ENCODE measurements around the gene CAMKMT.

The CAMKMT gene

DNA sequence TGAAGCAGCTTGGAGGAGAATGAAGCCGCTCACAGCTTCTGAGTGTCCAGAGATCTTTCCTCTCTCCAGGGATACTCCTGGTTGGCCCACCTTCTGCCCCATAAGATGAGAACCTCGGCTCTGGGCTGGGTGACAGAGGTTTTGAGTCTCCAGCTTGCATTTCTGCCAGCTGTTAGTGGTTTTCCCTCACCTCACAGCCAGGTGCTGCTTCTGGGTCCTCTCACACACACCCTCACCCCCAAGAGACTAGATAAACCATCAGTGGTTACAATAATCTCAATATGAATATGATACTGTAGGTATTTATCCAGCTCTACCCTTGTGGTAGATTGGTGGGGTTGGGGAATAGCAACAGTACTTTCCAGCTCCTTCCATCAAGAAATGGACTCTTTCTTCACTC lies 418.0 kb downstream of the CAMKMT start:
- no peak overlapping the region for H3K4me3 ChIP-seq (ENCODE audit: low read length)
- H3K4me1 ChIP-seq (ENCODE audit: control insufficient read depth, insufficient read depth, low read length) = peaks cover 20% of the 10 kb centered on the region
- H3K9ac ChIP-seq (ENCODE audit: low read length) = no peak overlapping the region
- DNase-seq (ENCODE audit: low read depth) = no peak
- H3K27me3 ChIP-seq (replicated peaks; ENCODE audit: control insufficient read depth, insufficient read depth, low read length) = no peaks in the 10 kb centered on the region
- H3K9me3 ChIP-seq (ENCODE audit: control insufficient read depth, low read length) = peaks cover 17% of the 10 kb centered on the region
- no peaks in the 10 kb centered on the region for H3K36me3 ChIP-seq (ENCODE audit: control insufficient read depth, insufficient read depth, low read length, severe bottlenecking)

DNA sequence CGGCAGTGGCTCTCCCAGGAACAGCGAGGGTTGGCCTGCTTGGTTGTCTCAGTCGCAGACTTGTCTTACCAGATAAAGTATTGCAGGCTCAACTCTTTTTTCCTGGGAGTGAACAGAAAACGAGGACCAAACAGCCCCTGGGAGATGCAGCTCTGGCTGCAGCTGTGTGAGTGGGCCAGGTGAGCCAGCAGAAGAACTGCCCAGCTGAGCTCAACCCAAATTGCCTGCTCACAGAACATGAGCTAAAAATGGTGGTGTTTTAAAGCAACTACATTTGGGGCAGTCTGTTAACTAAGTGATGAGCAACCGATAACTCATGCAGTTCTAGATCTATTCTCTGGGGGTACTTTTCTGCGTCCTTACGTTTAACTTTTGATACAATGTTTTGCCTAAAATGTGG lies 418.7 kb downstream of the CAMKMT start:
- no peak for DNase-seq (ENCODE audit: low read depth)
- H3K9me3 ChIP-seq (ENCODE audit: control insufficient read depth, low read length) = peaks cover 17% of the 10 kb centered on the region
- H3K4me1 ChIP-seq (ENCODE audit: control insufficient read depth, insufficient read depth, low read length) = peaks cover 20% of the 10 kb centered on the region
- H3K27me3 ChIP-seq (replicated peaks; ENCODE audit: control insufficient read depth, insufficient read depth, low read length) = no peaks in the 10 kb centered on the region
- no peak overlapping the region for H3K4me3 ChIP-seq (ENCODE audit: low read length)
- no peak overlapping the region for H3K9ac ChIP-seq (ENCODE audit: low read length)
- H3K36me3 ChIP-seq (ENCODE audit: control insufficient read depth, insufficient read depth, low read length, severe bottlenecking) = no peaks in the 10 kb centered on the region

DNA sequence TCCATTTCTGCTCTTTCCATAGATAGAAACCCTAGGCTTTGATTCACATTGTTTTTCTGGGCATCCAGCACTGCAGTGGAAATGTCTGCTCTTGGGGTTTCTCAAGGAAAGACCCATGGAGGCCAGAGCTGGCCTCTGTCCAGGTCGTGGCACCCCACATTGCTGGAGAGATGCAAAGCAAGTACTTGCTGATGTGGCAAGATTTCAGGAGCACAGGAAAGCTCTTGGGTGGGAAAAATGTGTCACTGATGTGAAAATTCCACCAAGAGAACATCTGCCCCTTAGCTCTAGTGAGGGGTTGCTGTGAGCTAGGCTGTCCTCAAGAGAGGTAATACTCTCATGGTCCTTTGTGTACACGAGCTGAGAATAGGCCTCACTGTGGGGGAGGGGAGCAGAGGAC lies 423.7 kb downstream of the CAMKMT start:
- DNase-seq (ENCODE audit: low read depth) = no peak
- no peaks in the 10 kb centered on the region for H3K36me3 ChIP-seq (ENCODE audit: control insufficient read depth, insufficient read depth, low read length, severe bottlenecking)
- H3K27me3 ChIP-seq (replicated peaks; ENCODE audit: control insufficient read depth, insufficient read depth, low read length) = peaks cover 18% of the 10 kb centered on the region
- no peaks in the 10 kb centered on the region for H3K4me1 ChIP-seq (ENCODE audit: control insufficient read depth, insufficient read depth, low read length)
- H3K9ac ChIP-seq (ENCODE audit: low read length) = no peak overlapping the region
- no peak overlapping the region for H3K4me3 ChIP-seq (ENCODE audit: low read length)
- peaks cover 13% of the 10 kb centered on the region for H3K9me3 ChIP-seq (ENCODE audit: control insufficient read depth, low read length)

DNA sequence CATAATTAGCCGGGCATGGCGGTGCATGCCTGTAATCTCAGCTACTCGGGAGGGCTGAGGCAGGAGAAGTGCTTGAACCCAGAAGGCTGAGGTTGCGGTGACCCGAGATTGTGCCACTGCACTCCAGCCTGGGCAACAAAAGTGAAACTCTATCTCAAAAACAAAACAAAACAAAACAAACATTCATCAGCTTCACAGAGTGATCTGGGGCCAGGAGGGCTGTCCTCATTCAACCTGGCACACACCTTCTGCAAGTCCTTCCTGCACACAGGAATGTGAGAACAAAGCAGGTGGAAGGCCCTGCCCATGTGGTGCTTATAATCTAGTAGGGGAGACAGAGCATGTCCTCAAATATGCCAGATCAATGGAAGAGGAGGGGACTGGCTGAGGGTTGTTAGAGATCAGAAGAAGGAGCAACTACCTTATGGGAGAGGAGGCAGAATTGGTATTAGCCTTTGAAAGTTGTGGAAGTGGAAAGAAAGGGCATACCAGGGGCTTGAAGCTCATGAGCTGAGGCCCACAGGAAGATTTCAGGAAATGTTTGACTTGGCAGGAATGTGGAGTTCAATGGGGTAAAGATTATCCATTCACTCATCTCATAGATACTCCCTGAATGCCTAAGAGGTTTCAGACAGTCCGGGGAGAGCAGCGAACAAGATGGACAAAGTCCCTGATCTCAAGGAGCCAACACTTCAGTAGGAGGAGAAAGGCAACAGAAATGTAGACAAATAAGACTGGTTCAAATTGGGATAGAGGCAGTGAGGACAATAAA lies 424.5 kb downstream of the CAMKMT start:
- peaks cover 8% of the 10 kb centered on the region for H3K9me3 ChIP-seq (ENCODE audit: control insufficient read depth, low read length)
- peaks cover 20% of the 10 kb centered on the region for H3K27me3 ChIP-seq (replicated peaks; ENCODE audit: control insufficient read depth, insufficient read depth, low read length)
- no peak for DNase-seq (ENCODE audit: low read depth)
- no peak overlapping the region for H3K4me3 ChIP-seq (ENCODE audit: low read length)
- no peak overlapping the region for H3K9ac ChIP-seq (ENCODE audit: low read length)
- no peaks in the 10 kb centered on the region for H3K36me3 ChIP-seq (ENCODE audit: control insufficient read depth, insufficient read depth, low read length, severe bottlenecking)
- H3K4me1 ChIP-seq (ENCODE audit: control insufficient read depth, insufficient read depth, low read length) = no peaks in the 10 kb centered on the region

DNA sequence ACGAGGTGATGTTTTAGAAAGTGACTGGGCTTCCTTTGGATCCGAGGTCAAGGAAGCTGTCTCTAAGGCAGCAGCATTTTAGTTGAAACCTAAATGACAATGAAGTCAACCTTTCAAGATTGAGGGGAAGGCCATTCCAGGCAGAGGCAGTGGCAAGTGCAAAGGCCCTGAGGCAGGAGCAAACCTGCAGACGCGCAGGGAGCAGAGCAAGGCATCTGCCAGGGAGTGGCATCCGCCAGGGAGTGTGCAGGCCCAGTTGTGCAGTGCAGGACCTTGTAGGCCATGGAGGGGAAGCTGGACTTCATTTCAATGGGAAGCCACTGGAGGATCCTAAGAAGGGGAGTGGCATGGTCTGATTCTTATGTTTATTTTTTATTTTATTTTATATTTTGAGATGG lies 425.1 kb downstream of the CAMKMT start:
- Histone ChIP-seq H3K27me3 (replicated peaks; ENCODE audit: control insufficient read depth, insufficient read depth, low read length) (peaks cover 26% of the 10 kb centered on the region), H3K9ac (ENCODE audit: low read length) (no peak overlapping the region), H3K9me3 (ENCODE audit: control insufficient read depth, low read length) (peaks cover 8% of the 10 kb centered on the region), H3K4me1 (ENCODE audit: control insufficient read depth, insufficient read depth, low read length) (no peaks in the 10 kb centered on the region), H3K36me3 (ENCODE audit: control insufficient read depth, insufficient read depth, low read length, severe bottlenecking) (no peaks in the 10 kb centered on the region), H3K4me3 (ENCODE audit: low read length) (no peak overlapping the region)
- DNase-seq (ENCODE audit: low read depth) = no peak

DNA sequence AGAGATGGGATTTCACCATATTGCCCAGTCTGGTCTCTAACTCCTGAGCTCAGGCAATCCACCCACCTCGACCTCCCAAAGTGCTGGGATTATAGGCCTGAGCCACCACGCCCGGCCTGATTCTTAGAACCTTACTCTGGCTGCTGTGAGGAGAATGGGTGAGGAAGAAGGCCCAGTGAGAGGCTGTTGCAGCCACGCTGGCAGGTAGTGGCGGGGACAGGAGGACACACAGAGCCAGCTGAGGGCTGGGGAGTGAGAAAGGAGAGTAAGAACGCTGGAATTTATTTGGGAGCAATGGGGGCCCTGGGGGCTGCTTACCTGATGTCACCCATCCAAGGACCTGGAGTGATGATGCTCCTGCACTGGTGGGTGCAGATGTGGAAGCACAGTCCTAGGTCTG lies 425.9 kb downstream of the CAMKMT start:
- DNase-seq (ENCODE audit: low read depth) = no peak
- Histone ChIP-seq H3K27me3 (replicated peaks; ENCODE audit: control insufficient read depth, insufficient read depth, low read length) (peaks cover 31% of the 10 kb centered on the region), H3K9ac (ENCODE audit: low read length) (no peak overlapping the region), H3K36me3 (ENCODE audit: control insufficient read depth, insufficient read depth, low read length, severe bottlenecking) (no peaks in the 10 kb centered on the region), H3K4me3 (ENCODE audit: low read length) (no peak overlapping the region), H3K9me3 (ENCODE audit: control insufficient read depth, low read length) (peaks cover 1% of the 10 kb centered on the region), H3K4me1 (ENCODE audit: control insufficient read depth, insufficient read depth, low read length) (no peaks in the 10 kb centered on the region)

DNA sequence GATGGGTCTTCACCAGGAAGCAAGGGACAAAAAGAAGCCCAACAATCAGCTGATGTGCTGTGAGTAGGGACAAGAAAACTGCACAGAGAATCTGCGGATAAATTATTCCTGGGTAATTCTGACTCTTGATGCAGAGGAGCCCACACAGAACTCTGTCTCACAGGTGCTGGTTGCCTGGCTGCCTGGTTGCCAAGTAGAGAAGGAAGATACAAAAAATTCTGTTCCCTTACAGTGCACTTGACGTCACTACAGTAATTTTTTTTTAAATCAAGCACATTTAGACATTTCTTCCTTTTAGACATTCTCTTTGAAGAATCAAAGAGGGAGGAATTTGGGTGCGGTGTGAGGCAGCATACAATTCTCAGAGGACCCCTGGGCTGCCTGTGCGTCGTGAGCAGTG lies 427.7 kb downstream of the CAMKMT start:
- Histone ChIP-seq H3K9ac (ENCODE audit: low read length) (no peak overlapping the region), H3K4me3 (ENCODE audit: low read length) (no peak overlapping the region), H3K36me3 (ENCODE audit: control insufficient read depth, insufficient read depth, low read length, severe bottlenecking) (no peaks in the 10 kb centered on the region), H3K4me1 (ENCODE audit: control insufficient read depth, insufficient read depth, low read length) (no peaks in the 10 kb centered on the region), H3K27me3 (replicated peaks; ENCODE audit: control insufficient read depth, insufficient read depth, low read length) (peaks cover 31% of the 10 kb centered on the region), H3K9me3 (ENCODE audit: control insufficient read depth, low read length) (no peaks in the 10 kb centered on the region)
- no peak for DNase-seq (ENCODE audit: low read depth)

DNA sequence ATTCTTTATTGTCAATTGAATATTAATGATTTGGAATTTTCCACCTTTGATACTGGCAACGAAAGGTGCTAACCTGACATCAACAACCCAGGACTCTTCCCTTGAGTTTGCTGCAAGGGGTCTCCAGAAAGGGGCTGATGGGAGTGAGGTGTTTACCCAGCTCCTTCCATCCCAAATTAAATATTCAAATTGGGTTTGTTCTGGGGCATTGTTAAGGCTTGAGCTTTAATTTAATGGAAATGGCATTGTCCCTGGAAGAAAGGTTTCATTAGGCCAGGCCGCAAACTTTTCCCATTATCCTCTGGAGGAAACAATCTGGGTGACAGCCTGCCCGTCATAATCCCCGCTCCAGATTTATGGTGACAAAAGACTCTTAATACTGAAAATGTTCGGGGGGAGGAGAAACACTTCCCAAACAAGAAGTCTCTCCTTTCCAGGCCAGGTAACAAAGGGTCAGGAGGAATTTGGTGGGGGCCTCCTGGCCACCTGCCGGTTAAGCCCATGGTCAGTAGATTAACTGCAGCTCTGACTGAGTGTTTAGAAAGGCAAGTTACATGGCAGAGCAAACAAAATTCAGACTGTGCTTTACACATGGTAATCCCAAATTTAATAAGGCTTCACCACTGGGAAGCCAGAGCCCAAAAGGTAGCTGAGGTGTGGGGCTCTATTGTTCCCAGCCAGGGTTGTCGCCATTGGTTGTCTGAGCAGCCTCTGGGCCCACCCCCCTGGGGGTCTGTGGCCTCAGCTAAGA lies 428.4 kb downstream of the CAMKMT start:
- Histone ChIP-seq H3K27me3 (replicated peaks; ENCODE audit: control insufficient read depth, insufficient read depth, low read length) (peaks cover 31% of the 10 kb centered on the region), H3K4me3 (ENCODE audit: low read length) (no peak overlapping the region)

DNA sequence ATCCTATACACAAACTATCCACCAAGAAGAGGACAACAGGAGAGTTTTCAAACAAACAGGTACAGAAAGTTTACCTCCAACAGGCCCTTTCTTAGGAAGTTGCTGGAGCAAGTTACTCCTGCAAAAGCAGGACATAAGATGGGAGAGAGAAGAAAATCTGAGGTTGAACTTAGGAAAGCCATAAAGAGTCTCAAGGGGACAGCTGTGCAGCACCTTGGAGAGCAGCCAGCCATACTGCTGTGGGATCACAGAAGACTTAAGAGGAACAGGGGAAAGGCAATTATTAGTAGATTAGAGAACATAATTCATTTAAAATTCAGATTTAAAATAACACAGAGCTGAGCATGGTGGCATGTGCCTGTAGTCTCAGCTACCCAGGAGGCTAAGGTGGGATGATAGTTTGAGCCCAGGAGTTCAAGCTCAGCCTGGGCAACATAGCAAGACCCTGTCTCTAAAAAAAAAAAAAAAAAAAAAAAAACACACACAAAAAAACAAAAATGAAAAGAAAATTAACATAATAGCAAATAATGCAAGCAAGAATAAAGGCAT lies 431.6 kb downstream of the CAMKMT start:
- H3K27me3 ChIP-seq (replicated peaks; ENCODE audit: control insufficient read depth, insufficient read depth, low read length) = peaks cover 39% of the 10 kb centered on the region
- no peak overlapping the region for H3K9ac ChIP-seq (ENCODE audit: low read length)
- H3K4me3 ChIP-seq (ENCODE audit: low read length) = no peak overlapping the region
- H3K9me3 ChIP-seq (ENCODE audit: control insufficient read depth, low read length) = peaks cover under 1% of the 10 kb centered on the region
- DNase-seq (ENCODE audit: low read depth) = peak; percentile 26
- no peaks in the 10 kb centered on the region for H3K36me3 ChIP-seq (ENCODE audit: control insufficient read depth, insufficient read depth, low read length, severe bottlenecking)
- peaks cover 4% of the 10 kb centered on the region for H3K4me1 ChIP-seq (ENCODE audit: control insufficient read depth, insufficient read depth, low read length)

More for the DNA sequence above, 428.4 kb downstream of the CAMKMT start:
- Histone ChIP-seq H3K4me1 (ENCODE audit: control insufficient read depth, insufficient read depth, low read length) (no peaks in the 10 kb centered on the region), H3K36me3 (ENCODE audit: control insufficient read depth, insufficient read depth, low read length, severe bottlenecking) (no peaks in the 10 kb centered on the region), H3K9me3 (ENCODE audit: control insufficient read depth, low read length) (no peaks in the 10 kb centered on the region), H3K9ac (ENCODE audit: low read length) (no peak overlapping the region)
- no peak for DNase-seq (ENCODE audit: low read depth)

DNA sequence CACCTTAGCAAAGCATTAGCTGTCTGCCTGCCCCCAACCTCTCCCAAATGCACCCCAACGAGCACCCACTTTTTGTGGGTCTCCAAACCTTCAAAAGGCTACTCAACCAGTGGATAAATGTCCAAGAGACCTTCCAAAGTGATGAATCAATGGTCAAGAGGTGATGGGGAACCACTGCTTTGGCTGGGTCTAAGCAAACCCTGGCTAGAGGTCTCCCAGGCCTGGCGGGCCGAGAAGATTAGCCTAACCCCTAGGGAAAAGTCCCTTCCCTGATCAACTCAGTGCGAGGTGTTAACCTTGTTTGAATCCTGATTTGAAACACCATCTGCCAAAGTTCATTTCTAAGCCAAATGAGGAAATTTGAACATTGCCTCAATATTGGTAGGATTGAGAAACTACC lies 435.0 kb downstream of the CAMKMT start:
- DNase-seq (ENCODE audit: low read depth) = no peak
- peaks cover 10% of the 10 kb centered on the region for H3K9me3 ChIP-seq (ENCODE audit: control insufficient read depth, low read length)
- no peaks in the 10 kb centered on the region for H3K36me3 ChIP-seq (ENCODE audit: control insufficient read depth, insufficient read depth, low read length, severe bottlenecking)
- peaks cover 4% of the 10 kb centered on the region for H3K4me1 ChIP-seq (ENCODE audit: control insufficient read depth, insufficient read depth, low read length)
- H3K4me3 ChIP-seq (ENCODE audit: low read length) = no peak overlapping the region
- no peak overlapping the region for H3K9ac ChIP-seq (ENCODE audit: low read length)
- peaks cover 46% of the 10 kb centered on the region for H3K27me3 ChIP-seq (replicated peaks; ENCODE audit: control insufficient read depth, insufficient read depth, low read length)

DNA sequence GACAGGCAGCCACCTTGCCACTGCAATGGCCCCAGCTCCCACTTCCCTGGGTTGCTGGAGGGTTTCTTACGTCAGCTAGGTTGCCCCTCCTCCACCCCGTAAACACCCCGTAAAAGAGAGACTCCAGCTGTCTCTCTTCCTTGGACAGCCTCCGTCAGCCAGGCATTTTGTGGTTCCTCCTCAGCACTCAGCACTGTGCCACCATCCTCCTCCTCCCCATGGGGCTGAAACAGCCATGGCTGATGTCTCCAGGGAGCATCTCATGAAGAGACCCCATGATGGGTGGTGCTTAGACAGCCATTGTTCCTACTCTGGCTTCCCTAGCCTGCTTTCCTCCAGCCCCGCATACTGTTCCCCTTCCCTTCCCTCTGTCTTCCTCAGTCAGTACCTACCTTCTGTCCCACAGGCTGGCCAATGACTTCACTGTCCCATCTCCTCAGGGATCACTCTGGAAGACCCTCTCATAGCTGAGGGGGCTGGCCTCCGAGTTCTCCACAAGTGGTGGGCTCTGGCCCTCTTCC lies 436.5 kb downstream of the CAMKMT start:
- Histone ChIP-seq H3K4me1 (ENCODE audit: control insufficient read depth, insufficient read depth, low read length) (peaks cover 4% of the 10 kb centered on the region), H3K4me3 (ENCODE audit: low read length) (no peak overlapping the region), H3K9ac (ENCODE audit: low read length) (no peak overlapping the region), H3K36me3 (ENCODE audit: control insufficient read depth, insufficient read depth, low read length, severe bottlenecking) (no peaks in the 10 kb centered on the region), H3K9me3 (ENCODE audit: control insufficient read depth, low read length) (peaks cover 10% of the 10 kb centered on the region), H3K27me3 (replicated peaks; ENCODE audit: control insufficient read depth, insufficient read depth, low read length) (peaks cover 54% of the 10 kb centered on the region)
- DNase-seq (ENCODE audit: low read depth) = no peak
